Activated CD4-positive, alpha-beta memory T cell treated with anti-CD3 and anti-CD28 coated beads, Interleukin-2, amount 10 ng/mL, durations not matched to agents 7 days and 5 days (primary cell): ENCODE data around the gene VSTM2L. TPM values are rescaled to one million over a fixed set of nuclear protein-coding genes. Genes with fewer than 3 reads are reported as not detected.

Source experiments
- CTCF ChIA-PET: fragments of 350-600 bp; sonication (Branson Sonifier 250); formaldehyde crosslinking; loops from one replicate; lab custom pipeline; 2021; ENCODE audit warnings: antibody characterized with exemption, inconsistent platforms; lab: Charles Lee
- POLR2A ChIA-PET: fragments of 350-600 bp; sonication (Branson Sonifier 250); formaldehyde crosslinking; loops from one replicate; lab custom pipeline; 2021; ENCODE audit warnings: antibody characterized with exemption; lab: Charles Lee
- DNase-seq: peaks from one replicate; pipeline ENCODE4 v3.0.0-alpha.2; 2020
- H3K27ac Mint-ChIP-seq: one replicate; pipeline ENCODE4 v1.8.0; 2021; ENCODE audit warnings: mild to moderate bottlenecking, mixed read lengths
- H3K27me3 Mint-ChIP-seq: one replicate; pipeline ENCODE4 v1.8.0; 2021; ENCODE audit warnings: mixed read lengths
- H3K36me3 Mint-ChIP-seq: one replicate; pipeline ENCODE4 v1.8.0; 2021; ENCODE audit warnings: low read depth, mixed read lengths
- H3K4me1 Mint-ChIP-seq: one replicate; pipeline ENCODE4 v1.8.0; 2021; ENCODE audit warnings: mixed read lengths
- H3K4me3 Mint-ChIP-seq: one replicate; pipeline ENCODE4 v1.8.0; 2021; ENCODE audit warnings: mild to moderate bottlenecking, mixed read lengths
- H3K9me3 Mint-ChIP-seq: one replicate; pipeline ENCODE4 v1.8.0; 2021; ENCODE audit warnings: mixed read lengths
- total RNA-seq, 2 experiments: library from RNA; stranded (reverse); gene quantifications; one replicate each; pipeline ENCODE4 v1.2.3, GENCODE V29; 2021

Gene VSTM2L
- total RNA-seq, 2 experiments from 2014 or later, result 0.20 TPM; not detected in 1

- peaks cover 4% of the 10 kb centered on the region for H3K4me1 Mint-ChIP-seq
- ChIA-PET POLR2A (interaction anchor here (1.1 kb wide), 1 partner anchor 15 kb away, joined by 3 read pairs; no protein-coding TSS in a partner anchor), CTCF (interaction anchor here (2.0 kb wide), 1 partner anchor 12 kb away, joined by 7 read pairs; no protein-coding TSS in a partner anchor)
- H3K27ac Mint-ChIP-seq, result no peak overlapping the region
- no peaks in the 10 kb centered on the region for H3K9me3 Mint-ChIP-seq
- no peaks in the 10 kb centered on the region for H3K27me3 Mint-ChIP-seq
- no peak overlapping the region for H3K4me3 Mint-ChIP-seq
- peaks cover 10% of the 10 kb centered on the region for H3K36me3 Mint-ChIP-seq
- no peak for DNase-seq
Measured at GRCh38 chr20:37980383-37980782, 77.5 kb downstream of the VSTM2L start.

DNA sequence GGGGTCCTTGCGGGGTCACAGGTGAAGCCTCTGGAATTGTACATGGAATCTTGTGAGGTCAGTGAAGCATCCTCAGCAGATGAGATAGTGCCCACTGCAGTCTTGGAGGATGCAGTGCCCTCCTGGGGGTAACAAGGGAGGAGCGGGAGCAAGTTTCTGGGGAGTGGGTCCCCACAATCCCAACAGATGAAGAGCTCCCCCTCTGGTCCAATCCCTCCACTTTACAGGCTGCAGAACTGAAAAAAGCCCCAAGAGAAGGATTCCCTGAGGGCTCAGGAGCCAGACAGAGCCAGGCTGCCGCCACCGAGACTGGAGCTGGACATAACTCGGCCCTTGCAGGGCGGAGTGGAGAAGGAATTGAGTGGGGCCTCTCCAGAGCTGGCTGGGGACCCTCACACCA lies 77.9 kb downstream of the VSTM2L start:
- no peaks in the 10 kb centered on the region for H3K9me3 Mint-ChIP-seq
- no peak overlapping the region for H3K27ac Mint-ChIP-seq
- CTCF ChIA-PET, result interaction anchor here (2.0 kb wide), 1 partner anchor 11 kb away, joined by 7 read pairs; no protein-coding TSS in a partner anchor
- peaks cover 4% of the 10 kb centered on the region for H3K4me1 Mint-ChIP-seq
- DNase-seq, result no peak
- H3K4me3 Mint-ChIP-seq, result no peak overlapping the region
- POLR2A ChIA-PET, result interaction anchor here (1.1 kb wide), 1 partner anchor 14 kb away, joined by 3 read pairs; no protein-coding TSS in a partner anchor
- no peaks in the 10 kb centered on the region for H3K27me3 Mint-ChIP-seq
- H3K36me3 Mint-ChIP-seq, result peaks cover 10% of the 10 kb centered on the region

- no peak for DNase-seq
- peaks cover 4% of the 10 kb centered on the region for H3K4me1 Mint-ChIP-seq
- CTCF ChIA-PET, result no interaction called here
- H3K27me3 Mint-ChIP-seq, result no peaks in the 10 kb centered on the region
- POLR2A ChIA-PET, result no interaction called here
- H3K4me3 Mint-ChIP-seq, result no peak overlapping the region
- no peaks in the 10 kb centered on the region for H3K9me3 Mint-ChIP-seq
- peaks cover 10% of the 10 kb centered on the region for H3K36me3 Mint-ChIP-seq
- H3K27ac Mint-ChIP-seq, result no peak overlapping the region
Measured at GRCh38 chr20:37981568-37981967, 78.6 kb downstream of the VSTM2L start.

DNA sequence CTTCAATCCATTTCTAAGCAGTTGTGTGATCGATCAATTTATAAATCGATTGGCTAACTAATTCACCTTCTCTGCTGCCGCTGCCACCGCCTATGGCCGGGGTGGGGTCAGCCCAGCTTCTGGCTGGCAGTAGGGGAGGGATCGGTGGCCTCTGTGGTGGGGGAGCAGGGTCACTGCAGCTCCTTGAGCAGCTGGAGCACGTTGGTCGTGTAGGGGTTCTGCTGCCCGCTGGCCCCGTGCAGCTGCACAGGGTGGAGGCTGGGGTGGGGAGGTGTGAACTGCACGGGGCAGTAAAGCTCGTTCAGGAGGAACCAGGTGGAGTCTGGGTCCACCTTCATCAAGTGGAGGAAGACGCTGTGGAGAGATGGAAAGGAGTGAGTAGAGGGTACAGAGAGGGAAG lies 80.4 kb downstream of the VSTM2L start:
- Mint-ChIP-seq H3K27ac (no peak overlapping the region), H3K27me3 (no peaks in the 10 kb centered on the region), H3K36me3 (peaks cover 10% of the 10 kb centered on the region), H3K4me1 (no peaks in the 10 kb centered on the region), H3K9me3 (no peaks in the 10 kb centered on the region), H3K4me3 (no peak overlapping the region)
- CTCF ChIA-PET, result no interaction called here
- no peak for DNase-seq
- POLR2A ChIA-PET, result no interaction called here

DNA sequence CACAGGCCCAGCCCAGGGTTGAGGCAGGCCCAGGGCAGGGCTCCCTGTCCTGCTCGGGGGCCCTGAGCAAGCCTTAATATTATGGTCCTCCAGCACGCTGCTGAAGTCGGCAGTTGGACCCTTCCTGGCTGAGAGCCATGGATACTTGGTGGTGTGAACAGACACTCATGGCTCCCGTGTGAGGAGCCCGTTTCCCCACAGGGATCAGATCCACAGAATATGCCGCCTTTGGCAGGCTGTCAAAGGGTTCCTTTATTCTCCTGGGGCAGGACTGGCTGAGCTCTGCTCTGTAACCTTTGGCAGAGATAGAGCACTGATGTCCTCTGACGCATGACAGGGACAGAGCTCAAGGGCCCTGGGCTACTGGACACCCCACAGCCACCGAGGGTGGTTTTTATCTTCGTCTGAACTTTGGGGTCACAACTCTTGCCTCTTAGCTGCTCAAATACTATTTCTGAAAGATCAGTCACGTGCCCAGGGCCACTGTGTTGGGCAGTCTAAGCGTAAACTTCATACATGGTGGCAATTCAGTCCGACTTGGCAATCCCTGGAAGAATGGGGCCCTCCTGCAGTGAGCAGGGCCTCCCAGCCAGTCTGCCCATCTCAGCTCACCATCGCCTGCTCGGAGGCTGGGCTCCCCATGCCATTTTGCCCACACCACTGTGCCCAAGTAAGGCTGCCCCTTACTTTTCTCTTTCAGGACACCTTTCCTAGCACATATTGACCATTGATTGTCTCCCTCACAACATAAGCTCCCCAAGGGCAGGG lies 81.3 kb downstream of the VSTM2L start:
- Mint-ChIP-seq H3K27me3 (no peaks in the 10 kb centered on the region), H3K36me3 (peaks cover 18% of the 10 kb centered on the region), H3K4me1 (no peaks in the 10 kb centered on the region), H3K9me3 (no peaks in the 10 kb centered on the region), H3K4me3 (no peak overlapping the region), H3K27ac (no peak overlapping the region)
- ChIA-PET POLR2A (no interaction called here), CTCF (interaction anchor here (1.0 kb wide), 1 partner anchor 8 kb away, joined by 3 read pairs; no protein-coding TSS in a partner anchor)
- DNase-seq, result no peak

DNA sequence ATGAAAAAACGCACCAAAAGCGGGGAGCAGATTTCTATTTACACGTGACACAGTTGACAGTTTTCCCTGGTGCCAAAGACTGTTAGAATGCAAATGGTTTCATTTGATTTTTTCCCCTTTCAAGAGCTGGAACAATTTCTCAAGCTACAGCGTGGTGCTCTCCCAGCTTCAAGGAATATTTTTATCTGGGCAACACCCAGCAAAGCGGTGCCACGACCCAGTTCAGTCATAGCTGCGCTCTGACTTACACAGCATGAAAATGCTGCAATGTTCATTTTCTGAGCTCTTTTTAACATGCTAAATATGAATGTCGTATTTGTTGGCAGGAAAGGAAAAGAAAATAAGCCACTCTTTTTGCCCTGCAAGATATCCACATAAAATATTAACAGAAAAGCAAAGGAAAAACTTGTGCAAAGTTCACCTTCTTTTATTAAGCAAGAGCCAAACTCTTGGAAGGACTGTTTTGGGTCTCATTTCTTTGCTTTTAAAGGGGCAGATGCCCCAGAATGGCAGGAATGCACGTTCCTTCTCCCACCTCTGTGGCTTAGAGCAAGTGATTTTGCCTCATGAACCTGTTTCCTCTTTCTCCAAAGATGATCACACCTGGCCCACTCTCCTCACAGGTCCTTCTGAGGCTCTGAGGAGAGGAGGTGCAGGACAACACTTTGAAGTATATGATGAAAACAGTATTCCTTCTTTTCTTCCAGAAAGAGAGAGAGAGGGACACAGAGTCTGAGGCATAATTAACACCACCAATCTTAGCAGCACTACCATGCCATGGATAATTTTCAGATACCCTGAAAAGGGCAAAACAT lies 83.3 kb downstream of the VSTM2L start:
- POLR2A ChIA-PET, result no interaction called here
- H3K4me1 Mint-ChIP-seq, result peaks cover 20% of the 10 kb centered on the region

GRCh38 chr20:37986873-37987601 lies 84.1 kb downstream of the VSTM2L start:
- peaks cover 32% of the 10 kb centered on the region for H3K36me3 Mint-ChIP-seq
- CTCF ChIA-PET, result interaction anchor here (1.6 kb wide), 1 partner anchor 68 kb away, joined by 3 read pairs; no protein-coding TSS in a partner anchor
- DNase-seq, result no peak
- H3K4me3 Mint-ChIP-seq, result no peak overlapping the region
- H3K27me3 Mint-ChIP-seq, result no peaks in the 10 kb centered on the region
- no peak overlapping the region for H3K27ac Mint-ChIP-seq
- H3K9me3 Mint-ChIP-seq, result no peaks in the 10 kb centered on the region
- POLR2A ChIA-PET, result no interaction called here
- H3K4me1 Mint-ChIP-seq, result peaks cover 26% of the 10 kb centered on the region

More for the DNA sequence above, 83.3 kb downstream of the VSTM2L start:
- H3K27ac Mint-ChIP-seq, result no peak overlapping the region
- H3K27me3 Mint-ChIP-seq, result no peaks in the 10 kb centered on the region
- no peak for DNase-seq
- CTCF ChIA-PET, result interaction anchor here (1.1 kb wide), 1 partner anchor 236 kb away, joined by 5 read pairs; no protein-coding TSS in a partner anchor
- no peaks in the 10 kb centered on the region for H3K9me3 Mint-ChIP-seq
- H3K4me3 Mint-ChIP-seq, result no peak overlapping the region
- peaks cover 31% of the 10 kb centered on the region for H3K36me3 Mint-ChIP-seq

GRCh38 chr20:37987602-37988290 lies 84.8 kb downstream of the VSTM2L start:
- no peaks in the 10 kb centered on the region for H3K27me3 Mint-ChIP-seq
- H3K4me1 Mint-ChIP-seq, result peaks cover 30% of the 10 kb centered on the region
- POLR2A ChIA-PET, result interaction anchor here (1.1 kb wide), 1 partner anchor 45 kb away, joined by 3 read pairs; the partner anchor contains the start of gene TTI1
- peaks cover 28% of the 10 kb centered on the region for H3K36me3 Mint-ChIP-seq
- no peak overlapping the region for H3K4me3 Mint-ChIP-seq
- no peak overlapping the region for H3K27ac Mint-ChIP-seq
- H3K9me3 Mint-ChIP-seq, result no peaks in the 10 kb centered on the region
- CTCF ChIA-PET, result interaction anchor here (1.6 kb wide), 1 partner anchor 69 kb away, joined by 3 read pairs; no protein-coding TSS in a partner anchor
- DNase-seq, result no peak

- no peaks in the 10 kb centered on the region for H3K9me3 Mint-ChIP-seq
- no peaks in the 10 kb centered on the region for H3K27me3 Mint-ChIP-seq
- no peak overlapping the region for H3K4me3 Mint-ChIP-seq
- H3K36me3 Mint-ChIP-seq, result peaks cover 25% of the 10 kb centered on the region
- POLR2A ChIA-PET, result interaction anchor here (1.1 kb wide), 1 partner anchor 44 kb away, joined by 3 read pairs; the partner anchor contains the start of gene TTI1
- H3K4me1 Mint-ChIP-seq, result peaks cover 32% of the 10 kb centered on the region
- no peak for DNase-seq
- CTCF ChIA-PET, result interaction anchor here (1.6 kb wide), 1 partner anchor 69 kb away, joined by 3 read pairs; no protein-coding TSS in a partner anchor
- no peak overlapping the region for H3K27ac Mint-ChIP-seq
Measured at GRCh38 chr20:37988306-37988954, 85.5 kb downstream of the VSTM2L start.

- ChIA-PET CTCF (no interaction called here), POLR2A (interaction anchor here (1.3 kb wide), 1 partner anchor 43 kb away, joined by 5 read pairs; the partner anchor contains the start of genes RPRD1B and TTI1)
- DNase-seq, result no peak
- peaks cover 32% of the 10 kb centered on the region for H3K36me3 Mint-ChIP-seq
- H3K4me1 Mint-ChIP-seq, result peaks cover 34% of the 10 kb centered on the region
- H3K27ac Mint-ChIP-seq, result peak overlapping the region; percentile 81
- no peaks in the 10 kb centered on the region for H3K9me3 Mint-ChIP-seq
- no peak overlapping the region for H3K4me3 Mint-ChIP-seq
- H3K27me3 Mint-ChIP-seq, result no peaks in the 10 kb centered on the region
Measured at GRCh38 chr20:37989601-37990295, 86.8 kb downstream of the VSTM2L start.
